HTR-8/SVneo (cell line): Measurements from ENCODE around the gene FDXACB1.
A peak's percentile ranks its signal among the peaks of the same experiment; 100 is the strongest.

Source experiments
- DNase-seq: peaks from one replicate; pipeline ENCODE4 v3.0.0; 2011; ENCODE audit warnings: low spot score, mixed read lengths; ENCODE audit not compliant: insufficient read length
- FAIRE-seq: peaks from 2 replicates; lab custom pipeline; 2011; peaks lifted over from hg19 to GRCh38; lab: Jason Lieb, UNC

FDXACB1 gene

DNA sequence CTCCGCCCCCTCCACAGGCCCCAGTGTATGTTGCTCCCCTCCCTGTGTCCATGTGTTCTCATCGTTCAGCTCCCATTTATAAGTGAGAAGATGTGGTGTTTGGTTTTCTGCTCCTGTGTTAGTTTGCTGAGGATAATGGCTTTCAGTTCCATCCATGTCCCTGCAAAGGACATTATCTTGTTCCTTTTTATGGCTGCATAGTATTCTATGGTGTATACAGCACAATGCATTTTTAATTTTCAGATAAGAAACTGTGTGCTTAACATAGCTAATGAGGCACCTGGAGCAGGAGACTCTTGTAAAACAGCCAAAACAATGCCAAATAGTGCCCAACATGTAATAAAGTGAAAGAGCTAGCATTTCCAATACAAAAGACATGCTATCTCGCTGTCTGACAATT lies 29.3 kb downstream of the FDXACB1 start:
- DNase-seq (no peak), FAIRE-seq (no peak)

DNA sequence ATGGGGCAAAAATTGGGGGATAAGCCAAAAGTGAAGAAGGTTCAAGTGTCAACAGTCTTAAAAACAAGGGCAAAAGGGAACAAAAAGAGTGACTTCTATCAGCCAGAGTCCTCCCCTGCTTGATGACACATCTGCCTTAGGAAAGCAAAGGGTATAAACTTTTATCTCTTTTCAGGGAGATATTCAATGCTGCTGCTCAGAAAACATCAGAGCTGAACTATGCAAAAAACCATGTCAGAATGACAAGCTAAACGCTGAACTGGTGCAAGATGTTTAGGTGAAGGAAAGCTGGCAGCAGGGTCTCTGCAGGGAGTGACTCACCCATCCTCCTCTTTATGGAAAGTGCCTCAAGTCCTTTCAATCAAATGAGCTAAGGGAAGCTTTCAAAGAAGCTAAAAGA lies 32.3 kb downstream of the FDXACB1 start:
- peak; percentile 58 for FAIRE-seq

DNA sequence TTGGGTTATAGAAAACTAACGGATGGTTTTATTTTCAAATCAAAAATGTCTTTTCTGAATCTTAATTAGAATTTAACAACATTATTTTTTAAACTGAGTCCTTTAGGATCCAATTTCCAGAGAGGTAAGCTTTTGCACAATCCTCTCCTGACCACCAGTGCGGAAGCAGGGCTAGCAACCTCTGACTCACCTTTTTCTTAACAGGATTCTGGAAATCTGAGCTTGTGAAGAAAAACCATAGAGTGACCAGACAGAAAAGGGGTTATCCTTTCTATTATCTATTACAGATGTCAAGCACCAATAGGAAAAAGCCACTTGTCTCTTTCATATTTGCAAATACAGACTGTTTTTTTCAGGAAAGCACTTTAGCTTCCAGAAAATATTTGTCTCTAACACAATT lies 32.9 kb downstream of the FDXACB1 start:
- FAIRE-seq: no peak
- peak; percentile 43 for DNase-seq

More for the DNA sequence above, 32.3 kb downstream of the FDXACB1 start:
- peak; percentile 72 for DNase-seq

GRCh38 chr11:111845276-111846028 lies 33.5 kb downstream of the FDXACB1 start:
- peak; percentile 60 for FAIRE-seq

DNA sequence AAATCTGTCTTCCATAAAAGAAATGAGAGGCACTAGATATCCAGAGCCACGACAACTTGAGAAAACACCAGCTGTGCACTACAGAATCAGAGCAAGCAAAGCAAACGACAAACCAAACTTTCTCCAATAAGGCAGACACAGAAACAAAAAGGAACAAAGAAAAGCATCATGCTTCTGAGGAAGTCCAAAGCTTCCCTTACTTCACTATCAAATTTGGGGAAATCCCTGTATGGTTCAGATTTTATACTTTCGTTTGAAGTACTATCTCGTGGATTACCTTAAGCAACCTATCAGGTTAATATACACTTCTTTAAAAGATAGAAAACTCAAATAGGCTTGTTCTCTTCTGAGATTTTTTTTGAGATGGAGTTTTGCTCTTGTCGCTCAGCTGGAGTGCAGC lies 35.3 kb downstream of the FDXACB1 start:
- DNase-seq: no peak
- no peak for FAIRE-seq

More at GRCh38 chr11:111845276-111846028, 33.5 kb downstream of the FDXACB1 start:
- DNase-seq: no peak

- FAIRE-seq: peak; percentile 97
Measured at GRCh38 chr11:111841370-111842053, 37.5 kb downstream of the FDXACB1 start.

GRCh38 chr11:111840143-111840542 lies 38.8 kb downstream of the FDXACB1 start:
- DNase-seq (no peak), FAIRE-seq (peak; percentile 87)

More at GRCh38 chr11:111841370-111842053, 37.5 kb downstream of the FDXACB1 start:
- peak; percentile 90 for DNase-seq

GRCh38 chr11:111838054-111838453 lies 40.9 kb downstream of the FDXACB1 start:
- FAIRE-seq (no peak), DNase-seq (no peak)

DNA sequence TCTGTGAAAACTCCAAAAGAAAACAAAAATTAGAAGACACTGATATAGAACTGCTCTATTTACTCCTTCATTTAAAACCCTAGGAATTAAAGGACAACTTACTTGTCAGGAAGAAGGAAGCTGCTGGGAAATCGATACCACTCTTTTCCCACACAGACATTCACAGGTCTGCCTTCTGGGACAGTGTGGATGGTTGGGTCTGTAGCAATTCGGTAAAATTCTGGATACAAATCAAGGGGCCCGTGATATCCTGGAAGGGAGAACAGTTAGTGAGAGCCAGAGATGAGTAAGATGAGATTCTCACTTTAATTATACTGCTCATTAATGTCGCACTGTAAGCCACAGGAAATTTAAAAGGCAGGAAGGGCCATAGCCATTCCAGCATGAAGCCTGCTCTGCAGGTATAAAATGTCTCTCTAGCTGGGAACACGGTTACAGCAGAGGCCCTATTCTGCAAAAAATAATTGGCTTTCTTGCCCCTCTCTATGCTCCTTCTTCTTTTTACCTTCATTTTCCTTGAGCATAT lies 41.5 kb downstream of the FDXACB1 start:
- FAIRE-seq (no peak), DNase-seq (no peak)

DNA sequence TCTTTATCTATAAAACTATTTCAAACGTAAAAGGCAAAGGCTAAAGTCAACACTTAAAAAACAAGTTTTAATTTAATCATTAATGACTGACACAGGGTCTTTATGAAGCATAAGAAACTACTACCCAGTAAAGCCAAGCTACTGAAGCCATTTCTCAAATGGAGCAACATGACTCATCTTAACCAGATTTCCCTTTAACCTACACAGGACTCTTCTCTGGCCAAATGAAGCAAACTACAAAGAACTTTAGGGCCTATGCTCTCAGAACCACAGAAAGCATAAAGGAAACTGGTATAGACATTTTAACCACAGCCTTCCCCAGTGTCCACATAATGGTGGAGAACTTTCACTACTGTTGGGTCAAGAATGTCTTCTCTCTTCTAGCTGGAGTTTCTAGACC lies 42.2 kb downstream of the FDXACB1 start:
- no peak for DNase-seq
- no peak for FAIRE-seq

DNA sequence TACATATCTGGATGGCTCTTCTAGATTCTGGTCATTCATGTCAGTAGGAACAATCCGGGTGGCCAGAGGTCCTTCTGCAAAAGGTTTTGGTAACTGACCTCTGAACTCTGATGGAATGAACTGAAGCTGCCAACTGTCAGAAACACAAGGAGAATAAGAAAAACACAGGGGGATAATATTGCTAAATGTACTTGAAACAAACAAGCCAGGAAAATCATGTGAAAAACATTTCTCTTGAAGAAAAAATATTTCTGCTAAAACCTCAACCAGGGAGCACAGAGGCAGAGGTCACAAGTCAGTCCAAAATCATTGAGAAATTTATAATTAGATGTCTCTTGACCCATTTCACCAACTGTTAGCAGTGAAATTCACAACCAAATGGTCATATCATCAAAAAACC lies 42.8 kb downstream of the FDXACB1 start:
- FAIRE-seq: no peak

DNA sequence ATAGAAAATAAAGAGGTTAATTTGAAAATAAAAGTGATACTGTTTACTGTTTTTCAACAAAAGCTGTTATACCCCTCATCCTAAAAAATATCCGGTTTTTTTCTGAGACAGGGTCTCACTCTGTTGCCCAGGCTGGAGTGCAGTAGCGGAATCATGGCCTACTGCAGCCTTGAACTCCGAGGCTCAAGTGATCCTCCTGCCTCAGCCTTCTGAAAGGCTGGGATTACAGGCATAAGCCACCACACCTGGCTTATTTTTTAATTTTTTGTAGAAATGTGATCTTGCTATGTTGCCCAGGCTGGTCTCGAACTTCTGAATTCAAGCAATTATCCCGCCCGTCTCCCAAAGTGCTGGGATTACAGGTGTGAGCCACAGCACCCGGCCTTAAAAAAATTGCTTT lies 43.3 kb downstream of the FDXACB1 start:
- FAIRE-seq: no peak
- DNase-seq: no peak

More for the DNA sequence above, 42.8 kb downstream of the FDXACB1 start:
- DNase-seq: no peak

DNA sequence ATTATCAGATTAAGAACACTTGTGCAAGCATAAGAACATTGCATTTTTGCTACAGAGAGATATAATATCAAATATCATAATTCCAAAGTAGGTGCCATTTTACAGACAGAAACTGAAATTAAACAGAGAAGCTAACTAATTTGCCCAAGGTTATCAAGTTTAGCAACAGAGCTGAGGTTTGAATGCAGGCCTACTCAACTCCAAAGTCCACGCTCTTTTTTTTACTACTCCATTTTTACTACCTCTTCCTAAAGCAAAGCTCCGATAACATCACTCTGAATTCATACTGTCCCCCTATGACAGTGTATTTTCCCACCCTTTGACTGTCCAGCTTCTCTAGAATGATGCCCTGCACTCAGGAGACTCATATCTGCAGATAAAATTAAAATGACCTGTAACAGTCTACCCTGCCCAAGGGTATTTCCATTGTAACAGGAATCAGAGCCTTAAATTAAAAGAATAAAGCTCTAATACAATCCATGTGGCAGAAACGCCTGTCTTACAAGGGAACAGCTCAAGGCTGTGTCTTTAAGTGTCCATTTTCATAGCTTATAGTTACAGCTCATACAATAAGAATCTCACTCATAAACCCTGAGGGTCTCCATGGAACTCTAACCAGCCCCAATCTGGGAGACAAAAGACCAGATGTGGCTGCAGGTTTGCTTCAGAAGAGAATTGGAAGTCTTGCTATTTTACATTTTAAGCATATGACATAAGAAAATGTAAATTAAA lies 44.4 kb downstream of the FDXACB1 start:
- DNase-seq (peak; percentile 55), FAIRE-seq (peak; percentile 65)

DNA sequence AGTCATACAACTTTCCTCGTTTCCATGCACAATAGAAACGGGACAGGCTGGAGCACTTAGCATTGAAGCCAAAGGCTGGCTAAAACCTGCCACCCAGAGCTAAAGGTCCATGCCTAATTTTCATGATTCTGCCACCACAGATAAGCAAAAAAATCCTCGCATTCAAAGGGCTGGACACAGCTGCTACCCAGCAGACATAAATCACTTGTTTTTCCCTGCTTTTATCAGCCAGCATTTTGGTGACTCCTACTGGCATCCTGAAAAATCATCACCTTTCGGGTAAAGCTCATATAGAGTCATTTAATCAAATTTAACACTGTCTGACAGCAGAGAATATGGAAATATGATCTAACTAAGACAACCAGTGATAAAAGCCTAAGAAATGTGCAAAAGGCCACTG lies 45.4 kb downstream of the FDXACB1 start:
- DNase-seq: no peak
- FAIRE-seq: no peak

- DNase-seq (no peak), FAIRE-seq (peak; percentile 68)
Measured at GRCh38 chr11:111829185-111829968, 49.6 kb downstream of the FDXACB1 start.

- FAIRE-seq: no peak
- DNase-seq: no peak
Measured at GRCh38 chr11:111826322-111826950, 52.5 kb downstream of the FDXACB1 start.
